Activated CD4-positive, alpha-beta T cell treated with anti-CD3 and anti-CD28 coated beads, Interleukin-2, amount 10 ng/mL, durations not matched to agents 24 days and 14 days (primary cell): ENCODE measurements around the gene TNNI3K. TPM values are rescaled to one million over a fixed set of nuclear protein-coding genes. Genes with fewer than 3 reads are reported as not detected.

Experiments used
- DNase-seq: peaks from one replicate; pipeline ENCODE4 v3.0.0; 2022
- H3K27ac Mint-ChIP-seq: one replicate; pipeline ENCODE4 v1.8.0; 2022; ENCODE audit warnings: mild to moderate bottlenecking, mixed read lengths
- H3K27me3 Mint-ChIP-seq: one replicate; pipeline ENCODE4 v1.8.0; 2022; ENCODE audit warnings: mixed read lengths
- H3K36me3 Mint-ChIP-seq: one replicate; pipeline ENCODE4 v1.8.0; 2022; ENCODE audit warnings: low read depth, mild to moderate bottlenecking, mixed read lengths
- H3K4me1 Mint-ChIP-seq: one replicate; pipeline ENCODE4 v1.8.0; 2021; ENCODE audit warnings: mixed read lengths
- H3K4me3 Mint-ChIP-seq: one replicate; pipeline ENCODE4 v1.8.0; 2022; ENCODE audit warnings: mild to moderate bottlenecking, moderate library complexity, mixed read lengths
- H3K9me3 Mint-ChIP-seq: one replicate; pipeline ENCODE4 v1.8.0; 2021; ENCODE audit warnings: mixed read lengths
- intact Hi-C: fragments of 100-400 bp; cut with micrococcal nuclease; formaldehyde crosslinking; loops from one replicate; pipeline ENCODE4 v1.15.1; 2023
- total RNA-seq: library from RNA; stranded (reverse); gene quantifications from 2 replicates; pipeline ENCODE4 v1.2.3, GENCODE V29; 2022

The TNNI3K gene
- total RNA-seq, 1 donor from 2014 or later, result not detected

DNA sequence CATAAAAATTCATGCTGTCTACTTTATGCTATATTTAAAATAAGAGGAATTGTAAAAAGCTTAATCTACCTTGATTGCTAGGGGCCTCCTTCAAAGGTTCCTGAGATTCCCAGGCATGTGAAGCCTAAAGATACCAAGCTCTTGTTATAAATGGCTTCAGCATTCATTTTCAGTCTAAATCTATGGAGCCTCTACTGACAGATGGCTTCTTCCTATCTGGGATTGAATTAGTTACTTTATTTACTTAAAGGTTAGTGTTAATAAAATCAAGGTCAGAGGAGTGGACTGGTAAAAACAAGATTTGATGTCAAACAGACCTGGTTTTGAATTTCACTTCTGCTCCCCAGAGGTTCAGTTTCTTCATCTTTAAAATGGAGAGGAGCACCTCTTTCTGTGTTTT lies 93.7 kb downstream of the TNNI3K start:
- DNase-seq, result no peak
- Mint-ChIP-seq H3K27me3 (no peaks in the 10 kb centered on the region), H3K27ac (no peak overlapping the region), H3K36me3 (no peaks in the 10 kb centered on the region), H3K4me3 (no peak overlapping the region), H3K4me1 (no peaks in the 10 kb centered on the region), H3K9me3 (no peaks in the 10 kb centered on the region)
- intact Hi-C loops, result no loop called here

DNA sequence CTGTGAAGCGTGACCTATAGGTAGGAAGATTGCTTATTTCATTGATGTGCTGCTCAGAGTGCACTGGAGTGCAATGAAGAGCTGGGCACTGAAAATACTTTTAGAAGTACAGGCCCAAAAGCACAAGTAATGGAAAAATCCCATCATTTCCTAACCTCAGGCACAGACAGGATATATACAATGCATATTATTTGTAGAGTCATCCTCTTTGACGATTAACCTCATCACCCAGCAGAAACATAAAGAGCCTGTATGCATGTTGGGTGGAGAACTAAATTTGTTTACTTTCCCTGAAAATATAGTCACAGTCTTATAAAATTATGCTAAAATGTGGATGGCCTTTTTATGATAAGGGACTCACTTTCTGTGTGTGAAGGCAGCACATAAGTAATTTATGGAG lies 98.1 kb downstream of the TNNI3K start:
- Mint-ChIP-seq H3K36me3 (no peaks in the 10 kb centered on the region), H3K27me3 (no peaks in the 10 kb centered on the region), H3K4me3 (no peak overlapping the region), H3K4me1 (no peaks in the 10 kb centered on the region), H3K9me3 (no peaks in the 10 kb centered on the region), H3K27ac (no peak overlapping the region)
- intact Hi-C loops, result no loop called here
- no peak for DNase-seq

DNA sequence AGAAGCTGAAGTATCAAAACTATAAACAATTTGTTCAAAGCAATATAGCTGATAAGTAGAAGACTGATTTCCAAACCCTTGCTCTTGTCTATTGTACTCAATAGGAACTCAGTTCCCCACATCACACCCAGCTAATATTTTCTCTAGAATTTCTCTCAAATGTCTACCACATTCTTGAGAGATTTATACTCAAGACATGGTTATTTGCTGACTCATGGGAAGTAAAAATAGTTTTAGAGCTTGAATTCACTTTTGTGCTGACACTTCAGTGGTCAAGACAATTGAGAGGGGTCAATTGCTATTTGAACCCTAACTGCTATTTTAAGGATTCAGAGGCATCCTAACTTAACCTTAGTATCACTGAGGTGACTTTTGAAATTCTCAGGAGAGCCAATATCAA lies 99.0 kb downstream of the TNNI3K start:
- no peaks in the 10 kb centered on the region for H3K27me3 Mint-ChIP-seq
- no peak for DNase-seq
- H3K4me3 Mint-ChIP-seq, result no peak overlapping the region
- intact Hi-C loops, result no loop called here
- no peaks in the 10 kb centered on the region for H3K4me1 Mint-ChIP-seq
- no peaks in the 10 kb centered on the region for H3K9me3 Mint-ChIP-seq
- no peaks in the 10 kb centered on the region for H3K36me3 Mint-ChIP-seq
- H3K27ac Mint-ChIP-seq, result no peak overlapping the region

DNA sequence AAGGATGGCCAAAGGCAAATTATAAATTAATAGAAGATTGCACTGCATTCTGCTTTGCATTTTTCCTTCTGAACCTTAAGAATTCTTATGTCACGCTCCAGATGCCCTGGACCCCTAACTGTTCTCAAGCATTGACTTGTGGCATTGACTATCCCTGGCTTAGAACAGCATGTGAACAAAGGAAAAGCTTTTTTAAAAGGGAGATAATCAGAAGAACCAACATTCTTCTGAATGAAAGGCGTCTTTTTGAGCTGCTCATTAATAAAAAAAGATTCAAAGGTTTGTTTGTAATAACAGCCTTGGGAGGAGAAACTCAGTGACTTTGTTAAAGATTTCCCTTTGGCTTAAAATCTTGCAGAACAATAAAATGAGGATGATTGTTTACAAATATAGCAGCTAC lies 105.5 kb downstream of the TNNI3K start:
- intact Hi-C loops, result no loop called here
- no peaks in the 10 kb centered on the region for H3K9me3 Mint-ChIP-seq
- H3K4me1 Mint-ChIP-seq, result no peaks in the 10 kb centered on the region
- H3K4me3 Mint-ChIP-seq, result no peak overlapping the region
- DNase-seq, result no peak
- no peaks in the 10 kb centered on the region for H3K27me3 Mint-ChIP-seq
- no peaks in the 10 kb centered on the region for H3K36me3 Mint-ChIP-seq
- no peak overlapping the region for H3K27ac Mint-ChIP-seq

DNA sequence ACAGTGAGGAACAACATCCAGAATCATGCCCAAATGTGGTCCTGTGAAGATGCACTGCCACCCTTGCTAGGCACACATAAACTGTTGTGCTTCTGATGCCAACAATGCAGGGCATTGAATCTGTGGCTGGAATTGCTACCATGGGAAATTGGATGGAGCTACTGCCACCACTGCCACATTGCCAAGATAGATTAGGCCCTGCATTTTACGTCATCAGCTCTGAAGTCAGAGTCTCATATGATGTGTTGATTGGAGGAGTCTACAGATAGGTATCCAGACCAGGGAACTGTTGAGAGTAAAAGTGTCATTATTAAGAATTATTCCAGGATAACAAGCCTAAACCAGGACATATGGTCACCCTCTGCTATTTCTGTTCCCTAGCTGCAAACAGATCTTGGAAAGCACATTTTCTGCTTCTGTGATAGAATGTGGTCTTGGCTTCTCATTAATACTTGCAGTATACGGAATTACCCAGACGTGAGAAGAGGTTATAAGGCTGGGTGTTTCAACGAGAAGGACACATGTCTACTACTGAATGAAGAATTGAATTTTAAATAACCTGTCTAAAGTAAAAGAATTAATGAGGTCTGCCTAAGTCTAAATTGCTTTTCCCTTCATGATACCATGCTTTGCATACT lies 106.6 kb downstream of the TNNI3K start:
- Mint-ChIP-seq H3K4me1 (no peaks in the 10 kb centered on the region), H3K27ac (no peak overlapping the region), H3K27me3 (no peaks in the 10 kb centered on the region), H3K36me3 (no peaks in the 10 kb centered on the region), H3K9me3 (no peaks in the 10 kb centered on the region), H3K4me3 (no peak overlapping the region)
- no peak for DNase-seq
- intact Hi-C loops, result no loop called here

DNA sequence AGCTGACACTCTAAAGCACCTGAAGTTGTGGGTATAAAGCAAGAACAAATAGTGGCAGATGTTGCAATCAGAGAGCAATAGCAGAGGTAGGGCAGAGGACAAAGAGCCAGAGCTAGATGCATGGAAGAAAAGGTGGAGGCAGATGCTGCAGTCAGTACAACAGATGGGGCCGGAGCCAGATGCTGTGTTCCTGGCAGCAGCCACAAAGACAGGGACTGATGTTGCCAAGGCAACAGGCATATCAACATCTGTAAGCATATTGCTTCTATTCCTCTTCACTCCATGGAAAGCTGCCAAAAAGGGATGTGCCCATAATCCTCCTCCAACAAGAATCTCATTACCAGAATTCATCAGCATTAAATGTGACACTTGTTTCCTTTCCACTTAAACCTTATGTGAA lies 108.0 kb downstream of the TNNI3K start:
- H3K36me3 Mint-ChIP-seq, result no peaks in the 10 kb centered on the region
- intact Hi-C loops, result no loop called here

DNA sequence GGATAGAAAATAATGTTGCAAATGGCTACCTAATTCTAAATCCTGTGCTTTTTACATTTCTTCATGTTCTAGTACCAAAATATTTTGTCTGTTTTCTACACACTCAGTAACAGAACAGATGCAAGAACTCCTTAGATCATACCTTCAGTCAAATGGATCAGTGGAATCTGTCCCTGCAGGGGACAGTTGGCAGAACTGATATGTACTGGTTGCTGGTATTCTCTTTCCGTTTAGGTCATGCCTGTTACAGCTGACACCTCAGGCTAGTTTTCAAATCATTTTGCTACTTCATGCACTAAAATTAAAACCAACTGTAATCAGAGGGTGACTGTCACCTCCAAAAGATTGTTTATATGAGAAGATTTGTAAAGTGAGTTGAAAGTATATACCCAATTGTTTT lies 109.2 kb downstream of the TNNI3K start:
- Mint-ChIP-seq H3K36me3 (no peaks in the 10 kb centered on the region), H3K27ac (no peak overlapping the region), H3K27me3 (no peaks in the 10 kb centered on the region), H3K4me3 (no peak overlapping the region), H3K4me1 (no peaks in the 10 kb centered on the region), H3K9me3 (no peaks in the 10 kb centered on the region)
- intact Hi-C loops, result no loop called here
- DNase-seq, result no peak

More for the DNA sequence above, 108.0 kb downstream of the TNNI3K start:
- Mint-ChIP-seq H3K4me1 (no peaks in the 10 kb centered on the region), H3K27me3 (no peaks in the 10 kb centered on the region), H3K9me3 (no peaks in the 10 kb centered on the region), H3K27ac (no peak overlapping the region), H3K4me3 (no peak overlapping the region)
- DNase-seq, result no peak

DNA sequence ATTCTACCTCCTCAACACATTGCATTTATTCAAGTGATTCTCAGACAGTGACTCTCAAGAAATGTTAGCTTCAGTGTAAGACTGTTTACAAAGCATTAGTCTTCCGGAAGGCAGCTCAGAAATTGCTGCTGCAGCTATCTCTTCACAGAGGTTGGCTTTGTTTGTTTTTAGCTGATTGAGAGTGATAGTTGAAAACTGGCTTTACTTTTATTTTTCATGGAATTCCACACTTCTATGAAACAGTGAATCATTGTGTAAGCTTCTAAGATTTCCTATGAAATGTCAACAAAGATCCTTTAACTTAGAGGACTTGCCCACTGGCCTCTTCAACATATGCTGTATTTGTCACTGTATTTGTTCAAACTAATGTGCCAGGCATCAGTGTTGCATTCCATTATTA lies 121.3 kb downstream of the TNNI3K start:
- no peaks in the 10 kb centered on the region for H3K9me3 Mint-ChIP-seq
- no peak overlapping the region for H3K4me3 Mint-ChIP-seq
- DNase-seq, result no peak
- intact Hi-C loops, result no loop called here
- no peaks in the 10 kb centered on the region for H3K27me3 Mint-ChIP-seq
- no peaks in the 10 kb centered on the region for H3K4me1 Mint-ChIP-seq
- H3K36me3 Mint-ChIP-seq, result no peaks in the 10 kb centered on the region
- H3K27ac Mint-ChIP-seq, result no peak overlapping the region

DNA sequence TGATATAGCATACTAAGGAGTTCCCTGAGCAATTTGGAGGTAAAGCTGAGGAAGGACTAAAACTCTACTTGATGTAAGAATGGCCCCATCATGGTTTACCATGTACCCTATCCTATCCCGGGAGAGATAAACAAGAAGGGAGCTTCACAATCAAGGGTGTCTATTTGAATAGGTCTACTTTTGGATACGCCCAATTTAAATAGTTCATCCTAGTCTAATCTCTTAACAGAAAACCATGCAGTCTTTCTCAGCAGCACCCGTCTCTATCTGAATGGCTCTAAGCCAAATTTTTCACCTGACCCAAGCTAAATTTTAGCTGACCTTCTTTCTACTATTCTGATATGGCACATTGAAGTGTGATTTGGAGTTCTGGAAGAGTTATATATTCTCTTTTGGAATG lies 122.0 kb downstream of the TNNI3K start:
- intact Hi-C loops, result no loop called here
- Mint-ChIP-seq H3K4me1 (no peaks in the 10 kb centered on the region), H3K36me3 (no peaks in the 10 kb centered on the region), H3K27ac (no peak overlapping the region), H3K4me3 (no peak overlapping the region), H3K9me3 (no peaks in the 10 kb centered on the region), H3K27me3 (no peaks in the 10 kb centered on the region)
- no peak for DNase-seq

DNA sequence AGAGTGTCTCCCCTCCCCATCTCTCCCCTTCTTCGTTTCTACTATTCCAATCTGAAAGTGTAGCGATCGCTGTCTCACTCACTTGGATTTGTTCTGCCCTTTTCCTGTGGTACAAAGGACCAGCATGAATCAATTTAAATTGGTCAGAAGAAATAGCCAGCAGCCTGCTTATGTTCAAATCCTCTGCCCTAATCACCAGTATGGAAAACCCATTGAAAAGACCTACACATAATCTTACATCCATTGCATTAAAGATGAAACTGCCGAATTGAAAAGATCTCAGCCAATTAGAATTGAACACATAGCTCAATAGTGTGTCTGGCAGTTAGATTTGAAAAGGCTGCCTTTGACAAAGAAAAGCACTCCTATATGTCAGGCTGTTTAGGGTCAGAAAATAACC lies 122.6 kb downstream of the TNNI3K start:
- Mint-ChIP-seq H3K36me3 (no peaks in the 10 kb centered on the region), H3K4me1 (no peaks in the 10 kb centered on the region), H3K4me3 (no peak overlapping the region), H3K27ac (no peak overlapping the region), H3K9me3 (no peaks in the 10 kb centered on the region), H3K27me3 (no peaks in the 10 kb centered on the region)
- intact Hi-C loops, result no loop called here
- no peak for DNase-seq

DNA sequence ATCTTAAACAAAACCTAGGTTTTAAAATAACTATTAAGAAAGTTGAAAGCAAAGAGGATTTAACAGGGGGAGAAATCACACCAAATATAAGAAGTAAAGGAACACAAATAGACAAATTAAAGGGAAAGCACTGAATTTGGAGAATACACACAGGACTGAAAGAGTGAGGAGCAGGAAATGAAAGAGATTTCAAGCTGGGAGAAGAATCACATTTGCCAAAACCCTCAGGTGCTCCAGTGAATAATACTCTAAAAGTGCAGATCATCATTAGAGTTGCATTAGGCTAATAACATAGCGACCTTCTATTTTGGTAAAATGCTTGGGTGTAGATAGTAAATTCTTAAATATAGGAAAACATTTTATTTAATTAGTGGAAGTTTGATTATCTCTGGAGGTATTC lies 127.5 kb downstream of the TNNI3K start:
- H3K9me3 Mint-ChIP-seq, result no peaks in the 10 kb centered on the region

DNA sequence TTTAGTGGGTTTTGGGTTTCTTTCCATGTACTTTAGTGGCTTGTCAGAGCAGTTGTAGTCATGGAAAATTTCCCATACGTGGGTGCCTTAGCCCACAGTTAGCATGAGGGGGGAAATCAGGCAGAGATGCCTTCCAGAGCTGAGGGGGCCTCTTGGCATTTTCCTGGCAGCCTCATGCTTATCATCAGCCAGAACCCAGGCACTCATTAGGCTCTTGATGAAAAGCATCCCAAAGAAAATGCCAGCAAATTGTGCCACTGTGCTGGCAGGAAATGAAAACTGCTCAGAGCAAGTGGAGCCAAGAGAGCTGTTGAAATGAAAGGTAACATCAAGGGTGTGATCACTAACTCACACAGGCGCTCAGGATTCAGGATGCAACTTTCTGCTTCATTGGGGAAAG lies 128.0 kb downstream of the TNNI3K start:
- H3K4me1 Mint-ChIP-seq, result no peaks in the 10 kb centered on the region
- H3K27ac Mint-ChIP-seq, result no peak overlapping the region
- no peak overlapping the region for H3K4me3 Mint-ChIP-seq
- H3K9me3 Mint-ChIP-seq, result no peaks in the 10 kb centered on the region
- H3K27me3 Mint-ChIP-seq, result no peaks in the 10 kb centered on the region
- no peak for DNase-seq
- no peaks in the 10 kb centered on the region for H3K36me3 Mint-ChIP-seq
- intact Hi-C loops, result no loop called here

More for the DNA sequence above, 127.5 kb downstream of the TNNI3K start:
- H3K27me3 Mint-ChIP-seq, result no peaks in the 10 kb centered on the region
- H3K27ac Mint-ChIP-seq, result no peak overlapping the region
- no peak overlapping the region for H3K4me3 Mint-ChIP-seq
- intact Hi-C loops, result no loop called here
- H3K4me1 Mint-ChIP-seq, result no peaks in the 10 kb centered on the region
- no peak for DNase-seq
- no peaks in the 10 kb centered on the region for H3K36me3 Mint-ChIP-seq

DNA sequence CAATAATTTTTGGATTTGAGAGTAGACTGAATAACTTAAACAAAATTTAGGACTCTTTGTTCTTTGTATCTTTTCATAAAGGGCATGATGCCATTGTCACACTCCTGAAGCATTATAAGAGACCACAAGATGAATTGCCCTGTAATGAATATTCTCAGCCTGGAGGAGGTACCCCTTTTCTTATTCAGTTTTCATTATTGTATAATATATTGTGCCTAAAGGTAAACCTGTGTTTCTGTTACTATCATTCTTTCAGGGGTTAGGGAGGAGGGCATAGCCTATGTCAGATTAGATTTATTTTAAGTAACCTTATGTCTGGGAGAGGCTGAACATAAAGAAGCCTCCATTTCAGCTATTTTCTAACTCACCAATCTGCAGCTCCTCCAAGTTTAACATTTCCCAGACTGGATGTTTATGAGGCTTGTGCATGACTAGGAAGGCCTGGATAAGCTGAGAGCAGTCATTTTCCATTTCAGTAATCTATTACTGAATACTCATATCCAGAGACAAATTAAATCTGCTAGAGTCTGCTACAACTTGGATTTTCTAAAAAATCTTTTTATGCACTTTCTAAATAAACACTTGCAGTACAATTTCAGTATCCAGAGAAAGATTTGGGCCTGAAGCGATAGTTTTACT lies 132.1 kb downstream of the TNNI3K start:
- Mint-ChIP-seq H3K36me3 (no peaks in the 10 kb centered on the region), H3K4me3 (no peak overlapping the region), H3K27me3 (no peaks in the 10 kb centered on the region), H3K27ac (no peak overlapping the region), H3K9me3 (no peaks in the 10 kb centered on the region), H3K4me1 (no peaks in the 10 kb centered on the region)
- DNase-seq, result no peak
- intact Hi-C loops, result no loop called here

DNA sequence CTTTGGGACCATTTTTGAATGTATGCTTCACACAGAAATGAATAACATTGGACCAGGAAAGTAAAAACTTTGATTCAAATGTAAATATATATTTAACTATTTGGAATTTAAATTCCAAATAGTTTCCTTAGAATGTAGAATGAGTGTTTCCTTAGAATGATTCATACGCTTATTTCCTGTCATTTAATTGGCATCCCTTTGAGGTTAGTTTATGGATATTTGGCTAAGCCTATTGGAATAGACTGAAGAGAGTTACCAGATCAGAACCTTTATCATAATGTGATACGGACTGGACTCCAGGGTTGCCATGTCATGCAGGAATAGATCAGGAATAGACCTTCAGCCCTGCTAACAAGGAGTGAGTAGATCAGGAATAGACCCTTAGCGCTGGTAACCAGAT lies 133.1 kb downstream of the TNNI3K start:
- no peaks in the 10 kb centered on the region for H3K9me3 Mint-ChIP-seq
- H3K4me3 Mint-ChIP-seq, result no peak overlapping the region
- intact Hi-C loops, result no loop called here
- H3K36me3 Mint-ChIP-seq, result no peaks in the 10 kb centered on the region
- no peaks in the 10 kb centered on the region for H3K27me3 Mint-ChIP-seq
- H3K27ac Mint-ChIP-seq, result no peak overlapping the region
- no peaks in the 10 kb centered on the region for H3K4me1 Mint-ChIP-seq
- no peak for DNase-seq

DNA sequence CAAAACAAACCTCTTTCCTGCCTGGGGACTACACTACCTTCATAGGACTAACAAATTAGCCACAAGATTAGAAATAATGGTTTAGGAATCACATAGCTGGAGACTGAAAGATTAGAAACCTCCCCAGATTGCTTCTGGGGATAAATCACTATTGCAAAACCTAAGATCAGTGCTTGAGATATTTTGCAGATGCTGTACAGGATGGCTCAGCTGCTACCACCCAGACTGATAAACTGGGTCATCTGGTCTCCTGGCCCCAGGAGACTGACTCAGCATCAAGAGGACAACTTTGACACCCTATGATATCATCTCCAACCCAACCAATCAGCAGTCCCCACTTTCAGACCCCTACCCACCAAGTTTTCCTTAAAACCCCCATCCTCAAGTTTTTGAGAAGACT lies 140.2 kb downstream of the TNNI3K start:
- Mint-ChIP-seq H3K4me3 (no peak overlapping the region), H3K36me3 (no peaks in the 10 kb centered on the region), H3K27ac (no peak overlapping the region), H3K9me3 (no peaks in the 10 kb centered on the region), H3K4me1 (no peaks in the 10 kb centered on the region), H3K27me3 (no peaks in the 10 kb centered on the region)
- no peak for DNase-seq
- intact Hi-C loops, result no loop called here
